HG02973 (cell line): ENCODE data around the gene IFT122.
"Not testable (repeated sequence)": the region's sequence is repeated elsewhere in the genome, so short reads cannot be mapped to it uniquely, and the experiment has no call there.

Experiments used
- ATAC-seq: cut with Tn5 transposase; IDR thresholded peaks from one replicate; pipeline ENCODE4 v1.9.1; 2021; ENCODE audit warnings: moderate library complexity; ENCODE audit not compliant: unreplicated experiment

The IFT122 gene

DNA sequence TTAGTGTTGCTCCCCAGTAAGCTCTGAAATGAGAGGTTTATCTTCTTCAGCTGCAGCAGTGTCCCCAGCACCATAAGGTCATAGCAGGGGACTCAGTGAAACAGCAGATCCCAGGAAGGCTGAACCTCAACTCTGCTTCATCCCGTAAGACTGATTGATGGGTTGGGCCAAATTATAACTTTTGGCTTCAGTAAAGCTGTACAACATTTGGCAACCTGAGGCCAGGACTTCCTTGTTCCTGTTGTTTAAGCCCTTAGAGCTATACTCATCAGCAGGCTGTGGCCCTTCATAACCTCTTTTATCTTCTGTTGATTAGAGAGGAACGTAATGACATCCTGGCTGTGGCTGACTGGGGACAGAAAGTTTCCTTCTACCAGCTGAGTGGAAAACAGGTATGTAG lies 29.0 kb downstream of the IFT122 start:
- no peak for ATAC-seq

DNA sequence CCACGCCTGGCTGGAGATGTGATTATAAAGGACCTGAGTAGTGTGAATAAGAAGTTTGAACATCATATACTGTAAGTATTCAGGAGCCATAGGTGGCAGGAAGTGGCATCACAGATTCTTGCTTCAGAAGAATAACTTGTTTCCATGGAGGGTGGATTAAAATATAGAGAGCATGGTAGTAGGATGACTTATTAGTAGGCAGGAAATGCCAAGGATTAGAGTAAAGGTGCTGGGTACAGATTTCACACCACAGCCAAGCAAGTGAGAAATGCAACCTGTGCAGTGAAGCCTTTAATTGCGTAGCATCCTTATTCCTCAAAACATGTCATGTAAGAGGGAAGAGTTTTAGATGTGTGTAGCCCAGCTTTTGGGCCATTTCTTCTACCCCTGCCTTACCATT lies 30.8 kb downstream of the IFT122 start:
- ATAC-seq: no peak

DNA sequence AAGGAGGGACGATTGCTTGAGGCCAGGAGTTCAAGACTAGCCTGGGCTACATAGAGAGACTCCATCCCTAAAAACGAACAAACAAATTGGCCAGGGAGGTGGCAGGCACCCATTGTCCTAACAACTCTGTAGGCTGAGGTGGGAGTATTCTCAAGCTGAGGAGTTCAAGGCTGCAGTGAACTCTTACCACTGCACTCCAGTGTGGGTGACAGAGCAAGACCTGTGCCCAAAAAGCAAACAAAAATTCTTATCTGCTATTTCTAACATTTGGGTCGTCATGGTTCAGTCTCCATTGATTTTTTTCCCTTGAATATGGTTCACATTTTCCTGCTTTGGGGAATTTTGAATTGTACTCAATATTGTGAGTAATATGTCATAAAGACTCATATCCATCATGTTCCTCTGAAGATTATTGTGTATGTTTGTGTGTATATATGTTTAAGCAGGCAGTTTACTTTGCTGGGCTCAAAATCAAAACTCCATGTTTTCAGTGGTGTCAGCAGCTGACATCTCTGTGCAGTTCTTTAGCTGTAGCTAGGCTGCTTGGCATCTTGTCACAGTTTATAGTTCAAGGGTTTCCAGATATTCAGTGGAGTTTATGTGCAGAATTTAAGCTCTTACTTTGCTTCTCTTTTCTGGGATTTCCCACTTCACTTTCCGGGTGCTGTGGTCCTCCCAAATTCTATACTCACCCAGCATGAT lies 33.2 kb downstream of the IFT122 start:
- ATAC-seq: no peak

DNA sequence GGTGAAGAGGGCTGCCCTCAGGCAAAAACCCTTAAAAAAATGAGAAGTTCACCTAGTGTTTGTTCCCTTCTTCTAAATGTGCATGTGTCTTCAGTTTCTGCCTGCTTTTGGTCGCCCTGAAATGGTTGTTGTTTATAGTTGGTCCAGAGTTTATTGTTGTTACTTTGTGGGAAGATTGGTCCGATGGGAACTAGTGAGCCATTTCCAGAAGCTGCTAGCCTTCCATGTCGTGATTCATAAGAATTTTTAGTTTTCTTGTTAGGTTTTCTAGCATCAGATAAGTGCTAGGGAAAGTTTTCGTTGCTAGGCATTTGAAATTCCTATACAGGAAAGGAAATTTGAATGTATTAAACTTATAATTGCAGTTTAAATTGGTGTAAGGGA lies 33.7 kb downstream of the IFT122 start:
- ATAC-seq: no peak

DNA sequence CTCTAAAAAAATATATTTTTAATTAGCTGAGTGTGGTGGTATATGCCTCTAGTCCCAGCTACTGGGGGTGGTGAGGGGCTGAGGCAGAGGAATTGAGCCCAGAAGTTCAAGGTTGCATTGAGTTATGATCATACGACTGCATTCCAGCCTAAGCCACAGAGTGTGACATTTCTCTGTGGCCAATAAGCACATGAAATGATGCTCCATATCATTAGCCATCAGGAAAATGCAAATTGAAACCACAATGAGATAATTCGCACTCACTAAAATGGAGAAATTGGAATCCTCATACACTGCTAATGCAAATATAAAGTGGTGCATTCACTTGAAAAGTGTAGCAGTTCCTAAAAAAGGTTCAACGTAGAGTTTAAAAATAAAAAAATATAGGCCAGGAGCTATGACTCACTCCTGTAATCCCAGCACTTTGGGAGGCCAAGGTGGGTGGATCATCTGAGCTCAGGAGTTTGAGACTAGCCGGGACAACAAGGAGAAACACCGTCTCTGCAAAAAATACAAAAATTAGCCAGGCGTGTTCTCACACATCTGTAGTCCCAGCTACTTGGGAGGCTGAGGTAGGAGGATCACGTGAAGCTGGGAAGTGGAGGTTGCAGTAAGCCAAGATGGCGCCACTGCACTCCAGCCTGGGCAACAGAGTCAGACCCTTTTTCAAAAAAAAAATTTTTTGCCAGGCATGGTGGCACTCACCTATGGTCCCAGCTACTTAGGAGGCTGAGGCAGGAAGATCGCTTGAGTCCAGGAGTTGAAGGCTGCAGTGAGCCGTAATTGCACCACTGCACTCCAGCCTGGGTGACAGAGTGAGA lies 35.2 kb downstream of the IFT122 start:
- no peak for ATAC-seq

DNA sequence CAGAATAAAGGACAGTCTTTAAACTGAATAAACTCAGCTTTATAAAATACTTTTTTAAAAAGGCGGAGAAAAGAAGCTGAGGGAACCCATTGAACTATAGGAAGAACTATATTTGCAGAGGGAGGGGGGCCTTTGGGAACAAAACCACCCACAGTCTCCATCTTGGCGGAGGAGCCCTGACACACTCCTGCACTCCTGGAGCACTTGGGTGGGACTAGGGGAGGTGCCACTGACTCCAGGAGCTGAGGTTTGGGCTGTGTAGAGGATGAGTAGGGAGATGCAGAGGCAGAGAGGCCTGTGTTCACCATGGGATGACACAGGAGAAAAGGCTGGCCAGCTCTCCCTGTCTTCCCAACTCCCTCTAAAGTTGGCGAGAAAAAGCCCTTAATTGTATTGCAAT lies 35.8 kb downstream of the IFT122 start:
- ATAC-seq: no peak

DNA sequence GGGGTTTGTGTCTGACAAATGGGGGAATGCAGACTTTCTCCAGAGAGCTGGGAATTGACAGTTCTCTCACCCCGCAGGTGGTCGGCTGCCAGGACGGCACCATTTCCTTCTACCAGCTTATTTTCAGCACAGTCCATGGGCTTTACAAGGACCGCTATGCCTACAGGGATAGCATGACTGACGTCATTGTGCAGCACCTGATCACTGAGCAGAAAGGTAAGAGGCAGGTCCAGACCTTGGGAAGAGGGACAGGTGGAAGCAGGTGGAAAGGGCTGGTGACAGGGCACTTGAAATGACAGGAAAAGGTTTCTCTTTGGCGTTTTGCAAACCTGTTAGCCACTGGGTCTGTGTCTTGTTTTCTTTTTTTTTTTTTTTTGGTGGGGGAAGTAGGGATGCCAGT lies 36.6 kb downstream of the IFT122 start:
- no peak for ATAC-seq

DNA sequence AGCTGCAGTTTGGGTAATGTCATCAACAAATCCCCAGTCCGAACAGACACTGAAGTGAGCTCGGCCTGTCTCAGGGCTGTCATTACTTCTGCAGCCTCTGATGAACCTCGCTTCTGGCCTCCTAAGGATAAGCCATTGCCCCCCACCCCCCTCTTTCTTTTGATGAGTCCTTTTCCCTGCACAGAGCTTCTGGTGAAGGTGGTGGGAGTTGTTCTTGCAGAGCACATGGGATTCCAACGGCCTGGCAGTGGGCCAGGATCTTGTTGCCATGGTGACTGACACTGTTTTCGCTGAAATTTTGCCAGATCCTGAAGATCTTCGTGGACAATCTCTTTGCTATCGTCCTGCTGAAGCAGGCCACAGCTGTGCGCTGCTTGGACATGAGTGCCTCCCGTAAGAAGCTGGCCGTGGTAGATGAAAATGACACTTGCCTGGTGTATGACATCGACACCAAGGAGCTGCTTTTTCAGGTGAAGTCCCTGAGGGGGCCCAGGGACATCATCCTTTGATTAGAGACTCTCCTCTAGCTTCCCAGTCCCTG lies 41.3 kb downstream of the IFT122 start:
- not testable (repeated sequence) for ATAC-seq

DNA sequence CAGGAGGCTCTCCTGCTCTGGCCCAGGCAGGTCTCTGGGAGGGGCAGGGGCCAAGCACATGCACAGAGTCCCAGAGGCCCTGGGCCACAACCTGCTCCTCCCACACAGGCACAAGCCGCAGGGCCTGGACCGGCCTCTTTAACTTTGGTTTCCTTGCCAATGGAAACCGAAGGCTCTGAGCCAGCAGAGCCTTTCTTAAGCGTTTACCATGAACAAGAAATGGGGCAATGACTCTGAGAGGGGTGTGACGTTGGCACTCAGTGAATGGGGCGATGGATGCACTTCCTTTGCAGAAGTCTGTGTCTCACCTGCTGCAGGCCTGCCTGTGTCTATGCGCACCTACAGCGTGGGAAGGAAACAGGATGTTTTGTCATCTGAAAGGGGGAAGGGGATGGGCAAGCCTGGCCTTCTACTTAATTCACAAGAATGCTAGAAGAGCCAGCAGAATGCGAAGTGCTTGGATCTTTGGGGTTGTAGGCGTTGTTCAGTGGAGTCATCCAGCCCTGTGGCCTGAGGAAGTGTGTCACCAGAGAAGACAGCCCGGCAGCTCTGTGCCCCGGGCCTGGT lies 41.8 kb downstream of the IFT122 start:
- ATAC-seq: no peak

DNA sequence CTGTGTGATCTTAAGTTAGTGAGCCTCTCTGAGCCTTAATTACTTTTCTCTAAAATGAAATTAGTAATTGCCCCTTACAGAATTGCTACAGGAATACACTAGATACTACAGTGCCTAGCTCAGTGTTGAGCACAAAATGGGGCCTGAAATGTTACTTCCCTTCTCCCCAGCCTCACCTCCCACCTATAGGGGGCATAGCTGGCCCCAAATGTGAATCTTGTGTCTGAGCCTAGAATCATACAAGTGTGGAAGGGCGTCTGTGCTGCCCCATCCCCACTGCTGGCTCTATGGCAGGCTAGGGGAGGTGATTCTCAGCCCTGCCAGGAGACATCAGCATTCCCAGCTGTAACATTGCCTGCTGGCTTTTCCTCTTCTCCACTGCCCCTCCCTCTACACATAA lies 42.7 kb downstream of the IFT122 start:
- no peak for ATAC-seq

DNA sequence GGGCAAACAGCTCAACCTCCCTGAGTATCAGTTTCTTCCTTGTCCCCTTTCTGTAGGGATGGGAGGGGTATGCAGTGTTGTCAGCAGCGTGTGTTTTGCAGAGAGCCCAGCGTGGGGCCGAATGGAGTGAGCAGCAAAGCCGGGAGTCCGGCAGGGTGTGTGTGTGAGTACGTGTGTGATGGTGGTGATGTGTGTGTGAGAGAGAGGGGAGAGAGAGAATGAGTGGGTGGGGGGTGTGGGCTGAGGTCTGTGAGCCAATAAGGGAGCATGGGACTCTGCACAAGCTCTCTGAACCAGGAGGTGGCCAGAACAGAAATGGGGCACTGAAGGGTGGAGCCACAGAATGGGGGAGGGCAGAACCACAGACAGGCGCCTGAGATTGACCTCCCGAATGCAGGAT lies 43.8 kb downstream of the IFT122 start:
- ATAC-seq: no peak

DNA sequence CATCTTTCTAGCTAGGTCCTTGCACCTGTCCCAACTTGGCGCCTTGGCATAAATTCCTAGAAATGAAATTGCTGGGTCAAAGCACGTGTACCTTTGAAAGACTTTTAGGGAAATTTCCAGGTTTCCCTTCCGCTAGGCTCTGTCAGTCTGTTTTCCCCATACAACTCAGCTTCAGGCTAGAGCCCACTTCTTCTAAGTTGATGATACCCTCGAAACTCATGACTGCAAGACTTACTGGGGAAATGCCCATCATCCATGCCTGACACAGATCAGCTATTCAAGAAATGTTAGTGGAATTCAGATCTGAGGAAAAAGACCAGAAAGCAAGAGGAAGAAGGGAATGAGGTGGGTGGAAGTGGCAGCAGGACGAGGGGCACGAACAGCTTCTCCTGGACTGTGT lies 45.1 kb downstream of the IFT122 start:
- ATAC-seq: not testable (repeated sequence)

DNA sequence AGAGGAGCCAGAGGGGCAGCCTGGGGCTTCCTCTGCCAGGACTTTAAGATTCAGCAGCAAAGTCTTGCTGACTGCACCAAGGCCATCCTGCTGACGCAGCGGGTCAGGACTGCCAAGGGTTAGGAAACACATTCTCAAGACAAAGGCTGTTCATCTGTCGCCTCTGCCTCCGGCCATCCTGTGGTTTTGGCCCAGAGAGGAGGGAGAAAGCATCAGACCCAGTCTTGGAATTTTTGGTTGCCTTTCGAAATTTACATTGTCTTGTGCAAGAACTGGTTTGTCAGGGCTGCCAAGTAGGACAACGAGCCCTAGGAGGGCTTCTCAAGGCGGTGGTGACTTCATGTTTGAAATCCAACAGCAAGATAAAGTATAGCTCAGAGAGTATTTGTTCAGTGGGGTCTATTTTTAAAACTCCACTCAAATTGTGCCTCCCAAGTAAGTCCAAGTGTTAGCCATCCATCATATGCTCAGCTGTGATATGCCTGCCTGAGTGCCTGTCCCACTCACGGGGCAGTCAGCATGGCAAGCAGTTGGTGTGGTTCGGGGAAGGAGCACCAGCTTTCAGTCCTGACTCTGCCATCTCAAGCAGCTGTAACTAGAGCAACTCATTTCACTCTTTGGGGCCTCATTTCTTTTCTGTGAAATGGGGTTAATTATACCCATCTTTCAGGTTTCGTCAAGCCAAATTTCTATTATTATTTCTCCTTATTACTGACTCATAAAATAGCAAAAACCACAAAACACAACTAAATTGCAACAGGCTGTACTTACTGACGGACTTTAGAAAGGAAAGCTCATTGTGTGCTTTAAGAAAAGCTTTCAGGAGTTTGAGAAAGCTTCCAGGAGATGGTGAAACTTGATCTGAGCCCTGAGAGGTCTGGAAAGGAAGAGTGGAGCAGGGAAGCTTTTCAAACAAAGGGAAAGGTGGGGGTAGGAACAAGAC lies 46.0 kb downstream of the IFT122 start:
- ATAC-seq: no peak

DNA sequence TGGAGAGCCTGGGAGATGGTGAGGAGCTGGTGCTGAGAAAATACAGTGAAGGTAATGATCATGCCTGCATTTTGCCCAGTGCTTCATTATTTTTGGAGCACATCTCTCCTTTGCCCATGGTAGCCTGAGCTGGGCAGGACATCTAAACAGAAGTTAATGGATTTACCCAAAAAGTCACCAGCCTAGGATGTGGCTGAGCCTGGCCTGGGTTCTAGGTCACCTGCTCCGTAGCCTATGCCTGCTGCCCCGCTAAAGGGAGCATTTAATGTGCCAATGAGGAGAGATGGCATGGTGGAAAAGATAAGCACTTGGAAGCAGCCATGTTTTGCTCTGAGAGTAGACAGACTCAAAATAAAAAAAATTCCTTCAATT lies 46.6 kb downstream of the IFT122 start:
- no peak for ATAC-seq

DNA sequence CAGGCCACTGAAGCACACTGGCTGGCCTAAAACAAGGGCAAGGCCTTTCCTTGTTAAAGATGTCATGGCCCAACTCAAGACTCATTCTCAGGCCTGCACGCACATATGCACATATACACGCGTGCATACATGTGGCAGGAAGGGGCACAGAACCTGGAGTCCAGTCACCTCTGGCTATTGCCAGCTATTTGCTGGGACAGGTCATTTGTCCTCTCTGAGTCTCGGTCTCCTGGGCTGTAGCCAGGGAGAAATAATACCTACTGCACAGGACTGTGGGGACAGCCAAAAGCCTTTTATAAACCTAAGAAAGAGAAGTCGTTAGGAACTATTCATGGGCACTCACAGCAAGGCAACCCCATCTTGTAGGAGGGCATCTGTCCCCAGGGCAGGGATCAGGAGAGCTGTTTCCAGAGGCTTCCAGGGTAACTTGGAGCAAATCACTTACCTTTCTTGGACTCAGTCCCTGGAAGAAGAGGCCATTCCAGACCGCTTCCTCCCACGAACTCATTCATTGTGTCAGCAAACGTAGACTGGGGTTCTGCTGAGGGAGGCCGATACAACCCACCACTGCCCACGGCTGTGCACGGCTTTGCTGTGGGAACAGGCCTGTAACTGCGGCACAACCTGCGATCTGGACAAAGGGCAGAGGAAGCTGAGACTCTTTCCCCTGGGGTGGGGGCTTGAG lies 47.3 kb downstream of the IFT122 start:
- ATAC-seq: no peak

DNA sequence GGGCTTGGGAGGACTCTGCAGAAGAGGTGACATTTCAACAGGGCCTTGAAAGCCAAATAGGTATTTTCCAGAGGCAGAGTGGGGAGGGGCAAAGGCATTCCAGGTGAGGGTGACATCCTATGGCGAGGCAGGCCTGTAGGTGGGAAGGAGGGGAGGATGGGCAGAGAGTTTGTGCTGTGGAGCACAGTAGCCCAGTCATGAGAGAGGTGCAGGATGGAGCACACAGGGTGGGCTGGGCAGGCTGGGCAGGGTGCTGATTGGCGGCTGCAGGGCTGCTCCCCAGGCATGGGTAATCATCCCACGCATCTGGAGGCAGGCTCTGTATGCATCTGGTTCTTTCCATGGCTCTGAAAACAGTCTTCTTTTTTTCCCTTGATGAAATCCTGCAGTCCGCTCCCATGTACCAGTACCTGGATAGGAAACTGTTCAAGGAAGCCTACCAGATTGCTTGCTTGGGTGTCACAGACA lies 47.9 kb downstream of the IFT122 start:
- ATAC-seq: not testable (repeated sequence)

DNA sequence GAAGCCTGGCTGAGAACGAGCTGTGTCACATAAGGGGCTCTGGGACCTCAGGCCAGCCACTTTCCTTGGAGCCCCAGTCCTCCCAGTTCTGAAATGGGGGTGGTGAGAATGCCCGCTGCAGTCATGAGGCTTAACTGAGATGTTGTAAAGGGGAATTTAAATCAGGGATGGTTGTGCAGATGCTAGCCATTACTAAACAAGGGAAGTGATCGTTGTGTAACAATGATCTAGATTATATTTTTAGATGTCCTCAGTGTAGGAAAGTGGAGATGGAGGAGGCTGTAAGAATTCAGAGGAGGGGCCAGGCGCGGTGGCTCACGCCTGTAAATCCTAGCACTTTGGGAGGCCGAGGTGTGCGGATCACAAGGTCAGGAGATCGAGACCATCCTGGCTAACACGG lies 49.2 kb downstream of the IFT122 start:
- ATAC-seq: not testable (repeated sequence)

DNA sequence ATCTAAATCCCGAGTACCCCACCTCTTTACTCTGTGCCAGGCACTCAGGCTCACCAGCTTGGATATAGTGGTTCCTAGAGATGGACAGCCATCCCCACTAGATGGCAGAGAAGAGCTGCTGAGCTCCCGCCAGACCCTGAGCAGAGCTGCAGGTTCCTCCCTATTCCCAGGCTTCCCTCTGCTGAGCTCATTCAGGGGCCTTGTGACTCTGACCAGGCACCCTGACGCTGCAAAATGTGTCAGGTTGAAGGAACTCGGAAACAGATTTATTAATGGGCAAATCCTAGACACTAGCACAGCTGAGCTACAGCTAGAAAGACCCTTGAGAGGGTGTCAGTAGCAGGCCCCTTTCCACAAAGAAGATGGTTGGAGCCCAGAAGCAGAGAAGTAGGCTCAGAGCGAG lies 50.2 kb downstream of the IFT122 start:
- peak; percentile 77 for ATAC-seq

DNA sequence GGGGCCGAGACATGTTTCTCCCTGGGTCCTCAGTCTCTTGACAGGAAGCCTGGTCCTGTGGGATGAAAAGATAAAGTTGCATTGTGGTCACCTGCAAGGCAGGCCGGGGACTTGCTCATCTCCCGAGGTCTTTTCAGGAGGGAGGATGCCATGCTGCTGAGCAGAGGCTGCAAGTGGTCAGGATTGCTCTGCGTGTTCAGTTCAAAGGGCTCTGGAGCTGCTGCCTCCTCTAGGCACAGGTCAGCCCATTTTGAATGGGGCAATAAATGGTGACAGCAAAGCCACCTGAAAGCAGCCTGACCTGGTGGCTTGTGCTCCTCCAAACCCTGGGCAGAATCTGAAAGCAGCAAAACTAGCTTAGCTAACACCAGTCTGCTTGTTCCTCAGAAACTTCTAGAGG lies 51.1 kb downstream of the IFT122 start:
- not testable (repeated sequence) for ATAC-seq

DNA sequence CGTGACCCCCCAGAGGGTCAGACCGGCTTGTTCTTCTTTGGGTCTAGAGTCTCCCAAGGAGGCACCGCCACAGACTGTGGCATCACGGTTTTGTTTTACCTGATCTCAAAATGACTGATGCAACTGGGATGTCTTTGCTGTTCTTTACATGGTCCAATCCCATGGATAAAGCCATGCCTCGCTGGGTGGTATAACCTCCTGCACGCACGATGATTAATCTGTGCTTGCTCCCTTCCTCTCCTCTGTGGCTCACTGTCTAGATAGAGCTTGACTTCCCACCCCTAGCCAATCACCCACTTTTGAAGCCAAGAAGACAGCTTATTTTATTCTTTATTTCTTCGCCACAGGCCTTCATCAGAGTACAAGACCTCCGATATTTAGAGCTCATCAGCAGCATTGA lies 51.8 kb downstream of the IFT122 start:
- ATAC-seq: no peak
